HepG2 (cell line): ENCODE measurements around the gene ADAMTS4. TPM values are rescaled to one million over a fixed set of nuclear protein-coding genes. Genes with fewer than 3 reads are reported as not detected.

ENCODE experiments used
- ATF7-NPFF ChIP-seq: sonication (generic); formaldehyde crosslinking; IDR thresholded peaks from 2 replicates; pipeline ENCODE4 v1.8.1; 2023; ENCODE audit warnings: mild to moderate bottlenecking, low read depth, missing genetic modification reagents, moderate library complexity
- HOXA9 ChIP-seq: sonication (generic); formaldehyde crosslinking; IDR thresholded peaks from 2 replicates; pipeline ENCODE4 v1.8.1; 2022; ENCODE audit warnings: missing genetic modification reagents, mild to moderate bottlenecking, moderate library complexity, borderline replicate concordance
- LCORL ChIP-seq, 2 experiments: fragments of 450-650 bp in 1 of 2; sonication (generic) in 1 of 2; formaldehyde crosslinking in 1 of 2; IDR thresholded peaks; 2 replicates each; pipeline versions ENCODE4 v1.5.0 to v1.6.1; 2017 to 2020; ENCODE audit warnings: antibody characterized with exemption in 1 of 2, missing genetic modification reagents in 1 of 2
- MAFF ChIP-seq: IDR thresholded peaks from 2 replicates; pipeline ENCODE4 v1.6.1; 2011; ENCODE audit warnings: low read depth, low read length, improper control_type of control experiment
- POLR2A ChIP-seq, 2 experiments: IDR thresholded peaks; 2 replicates each; pipeline ENCODE4 v1.6.1; 2011; ENCODE audit warnings: low read depth in 2 of 2, low read length in 2 of 2, mild to moderate bottlenecking in 1 of 2, moderate library complexity in 1 of 2; ENCODE audit not compliant: insufficient read depth in 1 of 2
- SCMH1 ChIP-seq: sonication (generic); formaldehyde crosslinking; IDR thresholded peaks from 2 replicates; pipeline ENCODE4 v1.9.0; 2021; ENCODE audit warnings: missing genetic modification reagents, mild to moderate bottlenecking, borderline replicate concordance
- SP4 ChIP-seq: sonication (generic); formaldehyde crosslinking; IDR thresholded peaks from 2 replicates; pipeline ENCODE4 v1.8.1; 2023; ENCODE audit warnings: mild to moderate bottlenecking, missing genetic modification reagents
- SRY ChIP-seq: sonication (generic); formaldehyde crosslinking; IDR thresholded peaks from 2 replicates; pipeline ENCODE4 v1.8.0; 2022; ENCODE audit warnings: mild to moderate bottlenecking, missing genetic modification reagents
- ZEB1 ChIP-seq: IDR thresholded peaks from 2 replicates; pipeline ENCODE4 v1.6.1; 2012; ENCODE audit warnings: mild to moderate bottlenecking, low read depth, inconsistent platforms; ENCODE audit not compliant: insufficient replicate concordance
- ZFP82 ChIP-seq: sonication (generic); formaldehyde crosslinking; IDR thresholded peaks from 2 replicates; pipeline ENCODE4 v1.5.1; 2020; ENCODE audit warnings: mild to moderate bottlenecking, missing genetic modification reagents, borderline replicate concordance
- ZNF510 ChIP-seq: sonication (generic); formaldehyde crosslinking; IDR thresholded peaks from 2 replicates; pipeline ENCODE4 v1.4.0; 2020; ENCODE audit warnings: low read depth, mild to moderate bottlenecking, missing genetic modification reagents
- ZNF777 ChIP-seq: sonication (generic); formaldehyde crosslinking; IDR thresholded peaks from 2 replicates; pipeline ENCODE4 v1.4.0; 2020; ENCODE audit warnings: missing genetic modification reagents
- polyA plus RNA-seq, 8 experiments: library from polyadenylated mRNA; depleted of rRNA in 3 of 8; stranded (reverse) in 7 of 8; unstranded in 1 of 8; fragments of >200 nt; fragmentation: Illumina TruSeq in 4 of 8; extraction: Trizol in 4 of 8; gene quantifications; 2 replicates each; pipeline versions ENCODE4 v1.2.1 to v1.2.3, GENCODE V29; 2011 to 2016; ENCODE audit warnings: low read depth in 4 of 8, missing spikeins in 1 of 8, mixed read lengths in 1 of 8; ENCODE audit not compliant: insufficient read depth in 1 of 8
- total RNA-seq, 5 experiments: library from RNA; depleted of rRNA; stranded (reverse); fragments of >200 nt; fragmentation: Illumina TruSeq; extraction: Trizol; gene quantifications; 2 replicates each; pipeline ENCODE4 v1.2.3, GENCODE V29; 2016; ENCODE audit warnings: low read depth in 1 of 5
- TF ChIP-seq, protein P1 (sequence below): sonication (generic); formaldehyde crosslinking; IDR thresholded peaks from 2 replicates; pipeline ENCODE4 v1.4.0; 2020; ENCODE audit warnings: missing genetic modification reagents, borderline replicate concordance
- TF ChIP-seq, protein P2 (sequence below): sonication (generic); formaldehyde crosslinking; IDR thresholded peaks from one replicate; pipeline ENCODE4 v1.5.1; 2020; ENCODE audit warnings: mild to moderate bottlenecking, missing genetic modification reagents; ENCODE audit errors: not compliant biosample characterization

Gene ADAMTS4
- total and polyA plus RNA-seq, 2 of the 13 experiments (the other 11 are each of a cell fraction or from before 2014, with no cell fraction given) = 0.51 to 1.7 TPM

DNA sequence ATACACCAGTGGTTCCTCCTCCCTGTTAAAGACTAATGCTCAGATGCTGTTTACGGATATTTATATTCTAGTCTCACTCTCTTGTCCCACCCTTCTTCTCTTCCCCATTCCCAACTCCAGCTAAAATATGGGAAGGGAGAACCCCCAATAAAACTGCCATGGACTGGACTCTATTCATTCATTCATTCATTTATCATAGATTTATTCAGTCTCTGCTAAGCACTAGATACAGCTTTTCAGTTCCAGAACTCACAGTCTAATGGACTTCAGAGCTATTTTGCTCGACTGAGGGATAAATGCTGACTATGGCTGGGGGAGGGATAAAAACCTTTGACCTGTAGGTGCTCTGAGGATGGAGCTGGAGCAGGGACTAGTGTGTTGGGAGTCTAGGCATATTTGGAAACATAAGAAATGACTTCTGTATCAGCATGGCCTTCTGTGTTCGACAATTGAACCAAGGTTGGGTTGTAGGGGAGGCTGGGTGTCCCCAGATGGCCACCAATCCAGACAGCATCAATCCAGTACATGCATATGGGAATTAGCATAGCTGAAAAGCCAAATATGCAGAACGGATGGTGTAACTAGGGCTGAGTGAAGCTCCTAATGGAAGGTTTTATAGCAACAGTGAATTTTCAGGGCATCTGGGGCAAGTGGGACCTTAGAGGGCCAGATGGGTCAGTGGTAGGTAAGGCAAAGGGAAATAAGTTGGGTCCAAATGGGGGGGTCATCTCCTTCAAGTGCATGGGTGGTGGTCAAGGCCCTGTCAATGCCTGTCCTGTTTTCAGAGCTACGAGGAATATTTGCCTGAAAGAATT is 20.4 kb upstream of the ADAMTS4 start (continued):
- TF ChIP-seq SCMH1 (no peak), SP4 (0 out of 2 replicates have a peak, but pooled peaks have one; percentile 9), SRY (CRISPR knock-in tag) (0 out of 2 replicates have a peak, but pooled peaks have one; percentile 13), ZEB1 (no peak), MAFF (peak; percentile 46), HOXA9 (CRISPR knock-in tag) (peak; percentile 52; the same call in 1 of the 2 replicates), POLR2A (IDR thresholded peaks at IDR 0.05; ENCODE audit: insufficient read depth in 1 of 2, low read depth in 2 of 2, low read length in 2 of 2) (peak in 1 of 2 experiments; percentile 66; a peak in 2 of 4 replicates), LCORL (IDR thresholded peaks at IDR 0.05) (no peak), LCORL (CRISPR knock-in tag; IDR thresholded peaks at IDR 0.05) (no peak), ZFP82 (CRISPR knock-in tag) (0 out of 2 replicates have a peak, but pooled peaks have one; percentile 7), ATF7-NPFF (CRISPR knock-in tag) (0 out of 2 replicates have a peak, but pooled peaks have one; percentile 40), ZNF510 (CRISPR knock-in tag) (peak; percentile 76; the same call in 1 of the 2 replicates), ZNF777 (CRISPR knock-in tag) (peak; percentile 15; the same call in 1 of the 2 replicates)
- TF ChIP-seq, protein P1, sequence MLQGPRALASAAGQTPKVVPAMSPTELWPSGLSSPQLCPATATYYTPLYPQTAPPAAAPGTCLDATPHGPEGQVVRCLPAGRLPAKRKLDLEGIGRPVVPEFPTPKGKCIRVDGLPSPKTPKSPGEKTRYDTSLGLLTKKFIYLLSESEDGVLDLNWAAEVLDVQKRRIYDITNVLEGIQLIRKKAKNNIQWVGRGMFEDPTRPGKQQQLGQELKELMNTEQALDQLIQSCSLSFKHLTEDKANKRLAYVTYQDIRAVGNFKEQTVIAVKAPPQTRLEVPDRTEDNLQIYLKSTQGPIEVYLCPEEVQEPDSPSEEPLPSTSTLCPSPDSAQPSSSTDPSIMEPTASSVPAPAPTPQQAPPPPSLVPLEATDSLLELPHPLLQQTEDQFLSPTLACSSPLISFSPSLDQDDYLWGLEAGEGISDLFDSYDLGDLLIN = no peak
- TF ChIP-seq, protein P2, sequence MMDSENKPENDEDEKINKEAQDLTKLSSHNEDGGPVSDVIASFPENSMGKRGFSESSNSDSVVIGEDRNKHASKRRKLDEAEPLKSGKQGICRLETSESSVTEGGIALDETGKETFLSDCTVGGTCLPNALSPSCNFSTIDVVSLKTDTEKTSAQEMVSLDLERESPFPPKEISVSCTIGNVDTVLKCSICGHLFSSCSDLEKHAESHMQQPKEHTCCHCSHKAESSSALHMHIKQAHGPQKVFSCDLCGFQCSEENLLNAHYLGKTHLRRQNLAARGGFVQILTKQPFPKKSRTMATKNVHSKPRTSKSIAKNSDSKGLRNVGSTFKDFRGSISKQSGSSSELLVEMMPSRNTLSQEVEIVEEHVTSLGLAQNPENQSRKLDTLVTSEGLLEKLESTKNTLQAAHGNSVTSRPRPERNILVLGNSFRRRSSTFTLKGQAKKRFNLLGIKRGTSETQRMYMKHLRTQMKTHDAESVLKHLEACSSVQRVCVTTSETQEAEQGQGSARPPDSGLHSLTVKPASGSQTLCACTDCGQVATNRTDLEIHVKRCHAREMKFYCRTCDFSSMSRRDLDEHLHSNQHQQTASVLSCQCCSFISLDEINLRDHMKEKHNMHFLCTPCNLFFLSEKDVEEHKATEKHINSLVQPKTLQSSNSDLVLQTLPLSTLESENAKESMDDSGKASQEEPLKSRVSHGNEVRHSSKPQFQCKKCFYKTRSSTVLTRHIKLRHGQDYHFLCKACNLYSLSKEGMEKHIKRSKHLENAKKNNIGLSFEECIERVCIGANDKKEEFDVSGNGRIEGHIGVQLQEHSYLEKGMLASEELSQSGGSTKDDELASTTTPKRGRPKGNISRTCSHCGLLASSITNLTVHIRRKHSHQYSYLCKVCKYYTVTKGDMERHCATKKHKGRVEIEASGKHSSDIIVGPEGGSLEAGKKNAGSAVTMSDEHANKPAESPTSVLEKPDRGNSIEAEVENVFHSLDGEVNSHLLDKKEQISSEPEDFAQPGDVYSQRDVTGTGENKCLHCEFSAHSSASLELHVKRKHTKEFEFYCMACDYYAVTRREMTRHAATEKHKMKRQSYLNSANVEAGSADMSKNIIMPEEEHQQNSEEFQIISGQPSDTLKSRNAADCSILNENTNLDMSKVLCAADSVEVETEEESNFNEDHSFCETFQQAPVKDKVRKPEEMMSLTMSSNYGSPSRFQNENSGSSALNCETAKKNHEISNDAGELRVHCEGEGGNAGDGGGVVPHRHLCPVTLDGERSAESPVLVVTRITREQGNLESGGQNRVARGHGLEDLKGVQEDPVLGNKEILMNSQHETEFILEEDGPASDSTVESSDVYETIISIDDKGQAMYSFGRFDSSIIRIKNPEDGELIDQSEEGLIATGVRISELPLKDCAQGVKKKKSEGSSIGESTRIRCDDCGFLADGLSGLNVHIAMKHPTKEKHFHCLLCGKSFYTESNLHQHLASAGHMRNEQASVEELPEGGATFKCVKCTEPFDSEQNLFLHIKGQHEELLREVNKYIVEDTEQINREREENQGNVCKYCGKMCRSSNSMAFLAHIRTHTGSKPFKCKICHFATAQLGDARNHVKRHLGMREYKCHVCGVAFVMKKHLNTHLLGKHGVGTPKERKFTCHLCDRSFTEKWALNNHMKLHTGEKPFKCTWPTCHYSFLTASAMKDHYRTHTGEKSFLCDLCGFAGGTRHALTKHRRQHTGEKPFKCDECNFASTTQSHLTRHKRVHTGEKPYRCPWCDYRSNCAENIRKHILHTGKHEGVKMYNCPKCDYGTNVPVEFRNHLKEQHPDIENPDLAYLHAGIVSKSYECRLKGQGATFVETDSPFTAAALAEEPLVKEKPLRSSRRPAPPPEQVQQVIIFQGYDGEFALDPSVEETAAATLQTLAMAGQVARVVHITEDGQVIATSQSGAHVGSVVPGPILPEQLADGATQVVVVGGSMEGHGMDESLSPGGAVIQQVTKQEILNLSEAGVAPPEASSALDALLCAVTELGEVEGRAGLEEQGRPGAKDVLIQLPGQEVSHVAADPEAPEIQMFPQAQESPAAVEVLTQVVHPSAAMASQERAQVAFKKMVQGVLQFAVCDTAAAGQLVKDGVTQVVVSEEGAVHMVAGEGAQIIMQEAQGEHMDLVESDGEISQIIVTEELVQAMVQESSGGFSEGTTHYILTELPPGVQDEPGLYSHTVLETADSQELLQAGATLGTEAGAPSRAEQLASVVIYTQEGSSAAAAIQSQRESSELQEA (CRISPR knock-in tag) = no peak
- TF ChIP-seq, all 625 proteins: peak for 75
